ENCODE data around the gene CAMLG. TPM values are rescaled to one million over a fixed set of nuclear protein-coding genes. Genes with fewer than 3 reads are reported as not detected.

Gene CAMLG
- total and polyA plus RNA-seq, 2 of the 8 experiments (the other 6 are each of a cell fraction or from before 2014, with no cell fraction given): 12.3 to 42.8 TPM

GRCh38 chr5:134787692-134788091 lies 49.3 kb downstream of the CAMLG start:
- no peak overlapping the region for H2BK20ac ChIP-seq (ENCODE audit: low read length)
- no peak overlapping the region for H4K91ac ChIP-seq (replicated peaks; ENCODE audit: insufficient read length, low read length)
- H3K23ac ChIP-seq (ENCODE audit: insufficient read length): no peak overlapping the region
- FAIRE-seq: no peak
- H3K9me3 ChIP-seq (ENCODE audit: insufficient read depth in 2 of 2, low read depth in 1 of 2, low read length in 1 of 2): no peaks in the 10 kb centered on the region
- peaks cover 0 to 2% (median 0%) of the 10 kb centered on the region in 4 experiments; a peak in 2 of 7 replicates for H3K4me1 ChIP-seq (replicated peaks in 1 of 4; ENCODE audit: control insufficient read depth in 3 of 4, insufficient read depth in 4 of 4, low read length in 3 of 4)
- H4K8ac ChIP-seq (ENCODE audit: extremely low read depth, insufficient read depth, low read length): no peak overlapping the region
- no peak overlapping the region for H3K4me3 ChIP-seq (ENCODE audit: extremely low read depth in 1 of 4, insufficient read depth in 2 of 4, low read depth in 3 of 4, low read length in 4 of 4)
- no peak overlapping the region for H2BK15ac ChIP-seq (ENCODE audit: low read length)
- H4K5ac ChIP-seq (ENCODE audit: insufficient read length, low read depth, low read length): no peak overlapping the region
- H3K4me2 ChIP-seq (ENCODE audit: insufficient read depth in 1 of 2, low read depth in 2 of 2, low read length in 2 of 2): no peak overlapping the region
- WGBS, 2 experiments (ENCODE audit: extremely low coverage in 1 of 2, insufficient coverage in 1 of 2, insufficient read length in 1 of 2, insufficient replicate concordance in 2 of 2, low coverage in 1 of 2, low lambda C conversion rate in 2 of 2, missing lambda C conversion rate in 1 of 2): 94% methylated on average over 1 of the region's 1 CpG; no CpG with 5 or more reads in 1 of the 2 experiments
- H2BK120ac ChIP-seq (replicated peaks; ENCODE audit: low read depth, low read length): no peak overlapping the region
- ChIA-PET POLR2A (ENCODE audit: partially characterized antibody) (no interaction called here), CTCF (ENCODE audit: partially characterized antibody) (interaction anchor here (0.6 to 1.4 kb wide), 4 partner anchors 13 to 582 kb away, joined by 3 to 6 read pairs (median 3); no protein-coding TSS in a partner anchor)
- no peak overlapping the region for H2AK5ac ChIP-seq (ENCODE audit: low read depth, low read length)
- H3K27me3 ChIP-seq (replicated peaks in 1 of 4; ENCODE audit: control insufficient read depth in 3 of 4, extremely low read depth in 1 of 4, insufficient read depth in 3 of 4, low read length in 3 of 4): no peaks in the 10 kb centered on the region
- H3K27ac ChIP-seq (ENCODE audit: low read depth, low read length): no peak overlapping the region
- H3K18ac ChIP-seq (ENCODE audit: extremely low read depth, low read length): no peak overlapping the region
- no peak overlapping the region for H2BK5ac ChIP-seq (ENCODE audit: low read depth, low read length)
- H3K23me2 ChIP-seq (ENCODE audit: low read depth, low read length): no peaks in the 10 kb centered on the region
- H3K14ac ChIP-seq (ENCODE audit: insufficient read length): no peak overlapping the region
- no peak overlapping the region for H2BK12ac ChIP-seq (ENCODE audit: low read depth, low read length)
- peaks cover 0 to 1% of the 10 kb centered on the region in 2 experiments for H4K20me1 ChIP-seq (replicated peaks in 1 of 2; ENCODE audit: control insufficient read depth in 1 of 2, insufficient read depth in 2 of 2, low read length in 2 of 2)
- DNase-seq (ENCODE audit: low read depth in 1 of 2, low spot score in 2 of 2): no peak
- H3K79me1 ChIP-seq (ENCODE audit: low read depth, low read length): no peaks in the 10 kb centered on the region
- no peak overlapping the region for H3K9ac ChIP-seq (replicated peaks in 1 of 4; ENCODE audit: extremely low read depth in 1 of 4, low read depth in 3 of 4, low read length in 3 of 4)
- H3K56ac ChIP-seq (replicated peaks; ENCODE audit: insufficient read length, low read depth, low read length): no peak overlapping the region
- H3K4ac ChIP-seq (replicated peaks; ENCODE audit: insufficient read length, low read depth, low read length): no peak overlapping the region
- H2AFZ ChIP-seq (ENCODE audit: low read length): no peak overlapping the region
- peaks cover 9 to 85% (median 59%) of the 10 kb centered on the region in 4 experiments for H3K36me3 ChIP-seq (ENCODE audit: control insufficient read depth in 2 of 4, insufficient read depth in 4 of 4, low read length in 3 of 4)
- no peaks in the 10 kb centered on the region for H3K79me2 ChIP-seq (ENCODE audit: control insufficient read depth in 1 of 2, insufficient read depth in 2 of 2, low read length in 2 of 2)
- TF ChIP-seq JUND (IDR thresholded peaks at IDR 0.05; ENCODE audit: low read length) (no peak), EZH2 (IDR thresholded peaks at IDR 0.05; ENCODE audit: low read depth, low read length, severe bottlenecking) (no peak), YY1 (IDR thresholded peaks at IDR 0.05; ENCODE audit: low read depth, low read length) (no peak)

All from H1 (cell line).